HG03097 (cell line): ENCODE results near the gene TECPR2.

Experiments used
- ATAC-seq: cut with Tn5 transposase; IDR thresholded peaks from one replicate; pipeline ENCODE4 v1.9.1; 2021; ENCODE audit not compliant: unreplicated experiment, low FRiP score

The TECPR2 gene

GRCh38 chr14:102505775-102506625 is 143.3 kb downstream of the TECPR2 start:
- no peak for ATAC-seq

DNA sequence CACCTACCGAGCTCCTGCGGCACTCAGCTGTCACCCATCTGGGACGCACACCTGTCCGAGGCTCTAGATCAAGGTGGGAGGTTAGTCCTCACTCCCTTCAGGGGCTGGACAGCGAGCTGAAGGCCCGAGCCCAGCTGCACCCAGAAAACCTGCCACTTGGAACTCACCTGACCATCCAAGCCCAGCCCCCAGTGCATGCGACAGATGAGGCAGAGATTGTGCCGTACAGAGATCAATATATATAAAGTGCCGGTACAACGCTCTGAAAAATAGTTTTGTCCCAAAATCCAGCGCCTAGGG is 143.8 kb downstream of the TECPR2 start:
- no peak for ATAC-seq

DNA sequence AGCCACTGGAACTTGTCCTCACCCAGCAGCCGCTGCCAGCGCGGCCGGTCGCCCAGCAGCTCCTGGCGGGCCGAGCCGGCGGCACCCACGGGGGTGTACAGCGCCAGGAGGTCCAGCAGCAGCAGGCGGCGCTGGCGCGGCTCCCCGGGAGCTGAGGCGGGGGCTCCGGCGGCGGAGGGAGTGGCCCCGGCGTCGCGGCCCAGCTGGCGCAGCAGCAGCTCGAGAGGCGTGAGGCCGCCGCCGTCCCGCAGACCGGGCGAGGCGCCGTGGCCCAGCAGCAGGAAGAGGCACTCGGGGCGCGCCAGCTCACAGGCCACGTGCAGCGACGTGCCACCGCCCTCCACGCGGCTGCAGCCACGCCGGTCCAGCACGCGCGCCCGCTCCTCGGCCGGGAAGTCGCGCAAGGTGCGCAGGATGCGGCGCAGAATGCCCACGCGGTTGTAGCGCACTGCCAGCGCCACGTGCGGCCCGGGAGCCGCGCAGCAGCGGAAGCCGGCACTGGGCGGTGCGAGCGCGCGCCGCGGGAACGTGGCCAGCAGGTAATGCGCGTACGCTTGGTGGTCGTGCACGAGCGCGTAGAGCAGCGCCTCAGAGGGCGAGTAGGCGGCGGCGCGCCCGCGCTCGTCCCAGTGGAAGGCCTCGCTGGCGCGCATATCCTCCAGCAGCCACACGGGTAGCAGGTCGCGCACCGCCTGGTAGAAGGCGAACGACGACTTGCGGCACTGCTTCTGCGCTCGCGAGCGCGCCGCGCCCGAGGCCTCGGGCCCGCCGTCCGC is 144.5 kb downstream of the TECPR2 start:
- no peak for ATAC-seq

DNA sequence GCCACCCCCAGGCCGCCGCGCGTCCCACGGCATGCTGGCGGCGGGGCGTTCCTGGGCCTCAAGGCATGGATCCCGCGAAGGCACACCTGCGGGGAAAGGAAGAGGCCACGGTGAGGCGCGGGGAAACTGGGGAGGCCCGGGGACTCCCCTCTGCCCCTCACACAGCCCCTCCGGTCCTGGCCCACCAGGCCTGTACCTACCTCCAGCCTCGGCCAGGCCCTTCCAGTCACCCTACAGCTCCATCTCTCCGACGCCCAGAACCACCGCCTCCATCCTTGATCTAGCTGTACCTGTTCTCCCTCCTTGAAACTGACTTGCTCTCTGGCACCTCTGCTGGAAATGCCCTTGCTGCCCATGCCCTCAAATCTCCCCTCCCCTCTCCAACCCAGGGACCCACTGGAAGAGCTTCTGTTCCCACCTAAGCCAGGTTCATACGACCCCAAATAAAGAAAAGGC is 145.1 kb downstream of the TECPR2 start:
- no peak for ATAC-seq

GRCh38 chr14:102508410-102508773 is 145.7 kb downstream of the TECPR2 start:
- ATAC-seq, result no peak

DNA sequence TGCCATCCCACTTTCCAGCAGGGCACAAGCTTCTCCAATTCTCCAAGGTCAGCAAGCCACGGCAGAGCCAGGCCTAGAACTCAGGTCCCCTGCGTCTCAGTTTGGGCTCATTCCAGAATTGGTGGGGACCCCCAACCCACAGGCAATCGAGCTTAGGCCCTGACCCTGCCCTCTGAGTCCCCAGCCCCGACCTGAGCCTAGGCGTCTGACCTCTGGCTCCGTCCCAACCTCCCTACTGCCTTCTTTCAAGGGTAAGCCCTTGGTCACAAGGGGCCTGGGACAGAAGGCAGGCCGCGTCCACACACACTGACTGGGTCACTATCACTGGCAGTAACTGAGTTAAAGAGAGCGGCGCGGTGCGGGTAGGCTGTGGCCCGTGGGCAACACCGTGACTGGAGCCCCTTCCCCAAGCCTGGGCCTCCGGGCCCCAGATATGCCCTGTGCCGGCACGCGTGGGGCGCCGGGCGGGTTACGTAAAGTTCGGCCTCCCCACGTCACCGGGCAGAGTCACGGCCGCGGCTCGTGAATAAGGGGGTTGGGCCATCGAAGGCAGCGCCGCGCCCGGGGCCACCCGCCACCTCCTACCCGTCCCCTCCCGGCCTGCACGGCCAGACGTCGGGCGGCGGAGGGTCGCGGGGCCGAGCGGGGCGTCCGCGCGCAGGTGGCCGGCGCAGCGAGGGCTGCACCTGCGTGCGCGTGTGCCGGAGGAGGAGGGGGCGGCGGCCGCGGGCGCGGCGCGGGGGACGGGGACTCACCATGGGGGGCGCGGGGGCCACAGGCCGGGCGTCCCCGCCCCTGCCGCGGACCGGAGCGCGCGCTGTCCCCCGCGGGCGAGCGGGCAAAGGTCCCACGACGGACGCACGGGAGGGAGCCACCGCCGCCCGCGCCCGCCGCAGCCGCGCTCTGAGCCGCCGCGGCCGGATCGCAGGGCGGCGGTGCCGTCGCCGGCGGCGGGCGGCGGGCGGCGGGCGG is 146.3 kb downstream of the TECPR2 start:
- ATAC-seq, result peak; percentile 18

GRCh38 chr14:102509746-102510615 is 147.2 kb downstream of the TECPR2 start, which contains the start of gene ANKRD9:
TSS of gene ANKRD9 (minus strand) at chr14:102509776. CDS start at chr14:102507889, 1,887 bp downstream.
- ATAC-seq, result peak; percentile 68

GRCh38 chr14:102510616-102511520 is 148.1 kb downstream of the TECPR2 start:
- ATAC-seq, result no peak

DNA sequence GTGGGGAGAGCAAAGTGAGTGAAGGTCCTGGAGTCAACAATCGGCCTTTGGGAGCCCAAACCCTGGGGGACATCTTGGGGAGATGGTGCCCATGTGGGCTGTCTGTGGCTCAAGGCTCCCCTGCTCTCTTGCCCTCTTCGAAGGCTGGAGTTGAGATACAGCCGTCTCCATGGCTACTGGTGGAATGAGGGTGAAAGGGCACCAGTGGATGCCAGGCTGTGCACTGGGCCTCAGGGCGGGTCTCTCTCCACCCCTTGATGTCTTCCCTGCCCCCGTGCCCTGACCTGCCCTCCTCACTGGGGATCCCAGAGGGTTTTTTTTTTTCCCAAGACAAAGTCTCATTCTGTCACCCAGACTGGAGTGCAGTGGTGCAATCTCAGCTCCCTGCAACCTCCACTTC is 148.8 kb downstream of the TECPR2 start:
- ATAC-seq, result no peak

DNA sequence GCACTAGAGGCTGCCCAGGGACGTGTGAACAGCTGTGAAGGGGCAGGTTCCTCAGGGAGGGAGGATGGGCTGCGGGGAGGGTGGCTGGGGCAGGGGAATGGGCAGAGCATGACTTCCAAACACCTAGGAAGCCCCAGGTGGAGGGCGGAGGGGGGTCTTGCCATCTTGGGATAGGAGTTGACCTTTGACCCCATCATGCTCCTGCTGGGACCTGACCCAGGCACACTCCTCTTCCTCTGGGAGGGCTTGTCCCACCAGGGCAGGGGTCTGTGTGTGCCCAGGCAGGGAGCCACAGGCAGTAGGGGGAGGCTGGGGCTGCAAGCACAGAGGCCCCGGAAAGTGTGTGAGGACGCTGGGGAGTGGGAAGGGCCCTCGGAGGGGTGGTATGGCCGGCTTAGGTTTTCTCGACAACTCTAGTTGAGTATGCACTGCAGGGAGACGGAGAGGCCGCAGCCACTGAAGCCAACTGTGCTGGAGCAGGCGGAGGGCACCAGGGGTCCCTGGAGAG is 150.1 kb downstream of the TECPR2 start:
- no peak for ATAC-seq

DNA sequence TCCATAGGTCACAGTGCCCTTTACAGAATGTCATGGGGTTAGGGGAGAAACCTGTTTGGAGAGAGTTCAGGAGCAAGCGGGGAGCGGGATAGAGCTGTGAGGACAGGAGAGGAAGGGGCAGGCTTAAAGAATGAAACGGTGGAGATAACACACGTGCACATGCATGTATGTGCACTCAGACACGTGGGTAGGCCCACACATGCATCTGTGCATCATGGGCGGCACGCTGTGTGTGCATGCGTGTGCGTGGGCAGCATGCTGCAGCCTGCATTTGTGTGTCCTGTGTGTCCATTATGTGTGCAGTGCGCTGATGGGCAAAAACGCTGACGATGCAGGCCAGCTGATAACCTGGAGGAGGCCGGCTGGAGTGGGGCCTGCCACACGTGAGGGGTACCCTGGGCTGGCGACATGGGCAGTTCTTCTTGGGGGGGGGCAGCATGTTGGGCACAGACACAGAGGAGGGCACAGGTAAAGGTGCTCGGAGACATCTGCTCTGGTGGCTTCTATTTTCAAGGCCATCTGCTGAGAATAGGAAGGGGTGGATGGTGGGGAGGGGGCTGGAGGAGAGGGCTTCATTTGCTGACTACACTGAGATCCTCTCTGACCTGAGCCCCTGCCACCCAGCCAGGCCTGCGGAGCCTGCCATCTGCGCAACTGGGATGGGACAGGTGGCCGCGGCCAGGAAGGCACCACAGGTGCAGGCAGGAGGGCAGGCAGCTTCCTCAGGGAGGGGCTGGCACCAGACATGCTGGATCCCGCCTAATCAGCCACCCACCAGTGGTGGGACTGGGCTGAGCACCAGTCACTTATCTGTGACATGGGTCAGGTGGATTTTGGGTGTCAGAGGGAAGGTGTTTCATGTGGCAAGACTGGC is 151.4 kb downstream of the TECPR2 start:
- ATAC-seq, result no peak

GRCh38 chr14:102514987-102515733 is 152.4 kb downstream of the TECPR2 start:
- no peak for ATAC-seq

- no peak for ATAC-seq
Measured at GRCh38 chr14:102516531-102517391, 154.0 kb downstream of the TECPR2 start.

GRCh38 chr14:102517392-102518062 is 154.8 kb downstream of the TECPR2 start:
- ATAC-seq, result no peak

DNA sequence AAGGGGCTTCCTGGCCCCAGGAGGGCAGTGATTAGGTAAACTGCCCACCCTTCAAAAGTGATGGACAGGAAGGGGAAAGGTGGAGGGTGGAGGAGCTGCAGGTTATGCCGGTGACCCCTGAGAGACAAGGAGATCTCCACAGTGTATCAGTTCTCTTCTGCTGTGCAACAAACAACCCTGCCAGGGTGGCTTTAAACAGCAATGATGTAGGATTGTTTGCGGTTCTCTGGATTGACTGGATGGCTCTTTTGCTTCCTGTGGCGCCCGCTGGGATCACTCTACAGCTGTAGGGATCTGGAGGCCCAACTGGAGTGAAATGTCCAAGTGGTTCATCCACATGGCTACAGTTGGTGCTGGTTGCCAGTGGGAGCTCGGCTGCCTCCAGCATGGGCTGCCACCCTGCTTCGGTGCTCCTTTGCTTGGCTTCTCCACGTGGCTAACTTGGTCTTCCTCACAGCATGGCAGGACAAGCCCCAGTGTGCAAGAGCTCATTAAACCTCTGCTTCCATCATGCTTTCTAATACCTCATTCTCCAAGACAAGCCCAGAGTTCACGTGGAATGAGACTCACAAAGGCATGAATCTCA is 155.4 kb downstream of the TECPR2 start:
- ATAC-seq, result no peak
